IMR-90 (cell line): Measurements from ENCODE around the gene MVP. TPM values are rescaled to one million over a fixed set of nuclear protein-coding genes. Genes with fewer than 3 reads are reported as not detected.

ENCODE experiments used
- ATAC-seq: fragments of 200-7000 bp; cut with Tn5 transposase; 2 replicates; pipeline ENCODE4 v1.9.1; 2020; ENCODE audit warnings: low read depth, mild to moderate bottlenecking, moderate library complexity
- BruUV-seq: library from RNA; stranded (reverse); fragments of 400-500 nt; replicated peaks from 2 replicates; lab custom pipeline; 2021; lab: Mats Ljungman, UMichigan
- CTCF ChIA-PET: fragments of 300-600 bp; formaldehyde crosslinking; extraction: SDS; loops from one replicate; lab custom pipeline; 2021; ENCODE audit warnings: antibody characterized with exemption; lab: Yijun Ruan, JAX
- POLR2A ChIA-PET: fragments of 300-600 bp; sonication (Branson Sonifier 250); formaldehyde crosslinking; loops from one replicate; lab custom pipeline; 2022; ENCODE audit warnings: antibody characterized with exemption; ENCODE audit not compliant: unreplicated experiment; lab: Charles Lee
- DNase-seq: peaks from one replicate; pipeline ENCODE4 v3.0.0; 2013
- H2AFZ ChIP-seq: replicated peaks from 2 replicates; pipeline ENCODE3; 2013; ENCODE audit warnings: low read length, mild to moderate bottlenecking; ENCODE audit not compliant: poor library complexity
- H2AK5ac ChIP-seq: 2 replicates; pipeline ENCODE4 v1.6.1; 2013; ENCODE audit warnings: low read depth, low read length, inconsistent platforms
- H2AK9ac ChIP-seq: replicated peaks from 2 replicates; pipeline ENCODE3; 2013; ENCODE audit warnings: mild to moderate bottlenecking, low read depth, low read length, moderate library complexity; ENCODE audit not compliant: poor library complexity
- H2BK120ac ChIP-seq: 2 replicates; pipeline ENCODE4 v1.6.1; 2013; ENCODE audit warnings: low read depth, low read length, inconsistent platforms
- H2BK15ac ChIP-seq: 3 replicates; pipeline ENCODE4 v1.6.1; 2013; ENCODE audit warnings: low read depth, low read length, inconsistent platforms
- H2BK20ac ChIP-seq: 2 replicates; pipeline ENCODE4 v1.6.1; 2013; ENCODE audit warnings: low read depth, mild to moderate bottlenecking, inconsistent platforms, low read length, moderate library complexity
- H2BK5ac ChIP-seq: 2 replicates; pipeline ENCODE4 v1.6.1; 2013; ENCODE audit warnings: mild to moderate bottlenecking, low read depth, low read length, inconsistent platforms; ENCODE audit not compliant: poor library complexity, severe bottlenecking
- H3K14ac ChIP-seq: replicated peaks from 2 replicates; pipeline ENCODE4 v1.6.1; 2013; ENCODE audit warnings: low read depth, low read length, inconsistent platforms
- H3K18ac ChIP-seq: 2 replicates; pipeline ENCODE4 v1.6.1; 2013; ENCODE audit warnings: low read depth, low read length, control low read depth
- H3K23ac ChIP-seq: 2 replicates; pipeline ENCODE4 v1.6.1; 2013; ENCODE audit warnings: low read depth, low read length, inconsistent platforms
- H3K27ac ChIP-seq: 2 replicates; pipeline ENCODE4 v1.5.1; 2013; ENCODE audit warnings: mild to moderate bottlenecking, control low read depth, low read length; ENCODE audit not compliant: insufficient read depth
- H3K27me3 ChIP-seq: 2 replicates; pipeline ENCODE4 v1.6.1; 2013; ENCODE audit warnings: low read length; ENCODE audit not compliant: control insufficient read depth, insufficient read depth
- H3K36me3 ChIP-seq: 2 replicates; pipeline ENCODE4 v1.6.1; 2013; ENCODE audit warnings: low read length, mixed read lengths; ENCODE audit not compliant: control insufficient read depth, insufficient read depth
- H3K4ac ChIP-seq: 2 replicates; pipeline ENCODE4 v1.6.1; 2013; ENCODE audit warnings: low read depth, low read length, inconsistent platforms
- H3K4me1 ChIP-seq: 2 replicates; pipeline ENCODE4 v1.6.1; 2013; ENCODE audit warnings: low read length, mixed read lengths; ENCODE audit not compliant: control insufficient read depth, insufficient read depth
- H3K4me2 ChIP-seq: 2 replicates; pipeline ENCODE4 v1.6.1; 2013; ENCODE audit warnings: low read depth, mild to moderate bottlenecking, control low read depth, low read length, moderate library complexity
- H3K4me3 ChIP-seq: 2 replicates; pipeline ENCODE4 v1.5.1; 2013; ENCODE audit warnings: low read depth, mild to moderate bottlenecking, control low read depth, low read length, moderate library complexity; ENCODE audit not compliant: insufficient read depth
- H3K56ac ChIP-seq: 2 replicates; pipeline ENCODE4 v1.6.1; 2013; ENCODE audit warnings: low read length, inconsistent platforms; ENCODE audit not compliant: insufficient read depth; ENCODE audit errors: extremely low read depth
- H3K79me1 ChIP-seq, 2 experiments: 2 replicates each; pipeline ENCODE4 v1.6.1; 2013; ENCODE audit warnings: low read length in 2 of 2, inconsistent platforms in 1 of 2, low read depth in 1 of 2
- H3K9ac ChIP-seq: 2 replicates; pipeline ENCODE4 v1.6.1; 2013; ENCODE audit warnings: low read depth, low read length, control low read depth
- H3K9me1 ChIP-seq: 2 replicates; pipeline ENCODE4 v1.6.1; 2013; ENCODE audit warnings: low read length, inconsistent platforms; ENCODE audit not compliant: insufficient read depth
- H3K9me3 ChIP-seq: 2 replicates; pipeline ENCODE4 v1.6.1; 2013; ENCODE audit warnings: low read length; ENCODE audit not compliant: control insufficient read depth, insufficient read depth
- H4K20me1 ChIP-seq: 2 replicates; pipeline ENCODE4 v1.6.1; 2013; ENCODE audit warnings: low read length, inconsistent platforms; ENCODE audit not compliant: insufficient read depth
- H4K5ac ChIP-seq: 2 replicates; pipeline ENCODE4 v1.6.1; 2013; ENCODE audit warnings: mild to moderate bottlenecking, low read depth, low read length, control low read depth
- H4K8ac ChIP-seq, 2 experiments: 2 replicates each; pipeline ENCODE4 v1.6.1; 2013; ENCODE audit warnings: low read depth in 2 of 2, low read length in 2 of 2, control low read depth in 1 of 2, inconsistent platforms in 1 of 2
- H4K91ac ChIP-seq: 2 replicates; pipeline ENCODE4 v1.6.1; 2013; ENCODE audit warnings: low read depth, low read length, inconsistent platforms; ENCODE audit not compliant: insufficient read depth
- CTCF ChIP-seq: conservative IDR thresholded peaks from 2 replicates; pipeline ENCODE4 v1.5.1; 2012; ENCODE audit warnings: mild to moderate bottlenecking, low read depth, low read length, improper control_type of control experiment
- WGBS, 2 experiments: methylation state at CpG; one replicate each; pipeline versions ENCODE4 v1.1.5 to v1.1.7; 2013; ENCODE audit warnings: missing lambda C conversion rate in 2 of 2; ENCODE audit not compliant: insufficient read length in 1 of 2; ENCODE audit errors: extremely low coverage in 2 of 2; 5-methylcytosine and 5-hydroxymethylcytosine counted together
- dilution Hi-C: fragments of 300-500 bp; cut with HindIII; formaldehyde crosslinking; loops from one replicate; pipeline ENCODE4 v1.14.3; 2018; ENCODE audit warnings: low sequenced_read_pairs; ENCODE audit not compliant: unreplicated experiment
- in situ Hi-C: fragments of 300-500 bp; cut with MboI; formaldehyde crosslinking; loops from 3 replicates; pipeline ENCODE4 v1.14.3; 2019; ENCODE audit warnings: low sequenced_read_pairs, inconsistent platforms, mixed read lengths
- intact Hi-C: fragments of 100-400 bp; cut with micrococcal nuclease; formaldehyde crosslinking; loops from 2 replicates; pipeline ENCODE4 v1.10.0; 2022
- polyA plus RNA-seq, 3 experiments: library from polyadenylated mRNA; depleted of rRNA; stranded (reverse); fragments of >200 nt; gene quantifications; 2 replicates each; pipeline ENCODE4 v1.2.3, GENCODE V29; 2012; ENCODE audit warnings: low replicate concordance in 1 of 3
- total RNA-seq: library from RNA; depleted of rRNA; stranded (reverse); fragments of >200 nt; gene quantifications from 2 replicates; pipeline ENCODE4 v1.2.3, GENCODE V29; 2012

MVP gene
- total and polyA plus RNA-seq, 2 of the 4 experiments (the other 2 are of a cell fraction), result 204 to 319 TPM

GRCh38 chr16:29789775-29790182, 30.5 kb upstream of the MVP start:
- peak overlapping the region; percentile 78 for H2BK120ac ChIP-seq
- peak overlapping the region; percentile 71 for H2AK9ac ChIP-seq
- H3K56ac ChIP-seq, result peak overlapping the region; percentile 79
- H2BK20ac ChIP-seq, result peak overlapping the region; percentile 57
- peak overlapping the region; percentile 98 for H2AFZ ChIP-seq
- peak overlapping the region; percentile 88 for H3K4me2 ChIP-seq
- H3K23ac ChIP-seq, result peak overlapping the region; percentile 85
- H4K20me1 ChIP-seq, result no peaks in the 10 kb centered on the region
- intact Hi-C loops, result loop anchor here (2.0 to 10.0 kb wide), 2 partner anchors 55 to 89 kb away; no protein-coding TSS in a partner anchor
- ATAC-seq (no peak), DNase-seq (no peak)
- H3K9me1 ChIP-seq, result peaks cover 10% of the 10 kb centered on the region
- peak overlapping the region; percentile 95 for H3K4ac ChIP-seq
- BruUV-seq, result no TSS peak
- in situ Hi-C loops, result no loop called here
- peak overlapping the region; percentile 54 for H3K4me3 ChIP-seq
- H3K36me3 ChIP-seq, result no peaks in the 10 kb centered on the region
- dilution Hi-C loops, result no loop called here
- H3K27ac ChIP-seq, result peak overlapping the region; percentile 77
- peak overlapping the region; percentile 99 for H4K8ac ChIP-seq
- WGBS, 2 experiments, result 52% methylated on average over 8 of the region's 20 CpGs; no CpG with 5 or more reads in 1 of the 2 experiments
- H2BK5ac ChIP-seq, result peak overlapping the region; percentile 74
- H3K14ac ChIP-seq, result peak overlapping the region; percentile 97
- ChIA-PET CTCF (interaction anchor here (0.8 to 1.7 kb wide), 4 partner anchors 16 to 58 kb away, joined by 3 to 4 read pairs (median 3); no protein-coding TSS in a partner anchor), POLR2A (no interaction called here)
- peak overlapping the region; percentile 20 for H3K18ac ChIP-seq
- no peaks in the 10 kb centered on the region for H3K27me3 ChIP-seq
- peak overlapping the region; percentile 78 for H3K9ac ChIP-seq
- H3K4me1 ChIP-seq, result peaks cover 5% of the 10 kb centered on the region
- H2AK5ac ChIP-seq, result peak overlapping the region; percentile 94
- TF ChIP-seq CTCF, result no peak
- no peaks in the 10 kb centered on the region for H3K9me3 ChIP-seq
- peak overlapping the region; percentile 95 for H4K5ac ChIP-seq
- peaks cover 12 to 39% of the 10 kb centered on the region in 2 experiments; a peak in 2 of 4 replicates for H3K79me1 ChIP-seq
- peak overlapping the region; percentile 87; the same call in 2 of the 3 replicates for H2BK15ac ChIP-seq
- H4K91ac ChIP-seq, result peak overlapping the region; percentile 92
